Tibial nerve (tissue), 4 donors: ENCODE measurements around the gene HAX1. TPM values are rescaled to one million over a fixed set of nuclear protein-coding genes. Genes with fewer than 3 reads are reported as not detected.

ENCODE experiments used
- DNase-seq, 2 donors: peaks; one replicate each; pipeline ENCODE4 v3.0.0-alpha.2; 2019; ENCODE audit warnings: low spot score in 2 of 2
- H3K27ac ChIP-seq, 4 donors: fragments of 200-600 bp; sonication (generic) in 3 of 4; one replicate each; pipeline ENCODE4 v1.5.1; 2017 to 2019; ENCODE audit warnings: mild to moderate bottlenecking in 1 of 4
- H3K27me3 ChIP-seq, 2 donors: fragments of 200-600 bp; sonication (generic) in 1 of 2; one replicate each; pipeline versions ENCODE4 v1.5.1 to v1.6.0; 2017 to 2019
- H3K36me3 ChIP-seq, 3 donors: fragments of 200-600 bp; sonication (generic); one replicate each; pipeline ENCODE4 v1.5.1; 2018 to 2019
- H3K4me1 ChIP-seq, 4 donors: fragments of 200-600 bp; sonication (generic) in 3 of 4; one replicate each; pipeline ENCODE4 v1.5.1; 2017 to 2019
- H3K4me3 ChIP-seq, 4 donors: fragments of 200-600 bp; sonication (generic) in 3 of 4; one replicate each; pipeline ENCODE4 v1.5.1; 2017 to 2019; ENCODE audit warnings: mild to moderate bottlenecking in 1 of 4, moderate library complexity in 1 of 4
- H3K9me3 ChIP-seq, 4 donors: fragments of 200-600 bp; sonication (generic) in 3 of 4; one replicate each; pipeline ENCODE4 v1.5.1; 2017 to 2019
- CTCF ChIP-seq, 5 experiments: fragments of 200-600 bp in 3 of 5; fragments of 450-650 bp in 2 of 5; sonication (generic) in 3 of 5; IDR thresholded peaks; one replicate each; pipeline ENCODE4 v1.5.1; 2016 to 2019; ENCODE audit warnings: antibody characterized with exemption in 5 of 5, mild to moderate bottlenecking in 3 of 5, moderate library complexity in 2 of 5
- EP300 ChIP-seq, 2 donors: sonication (generic); formaldehyde crosslinking; IDR thresholded peaks; one replicate each; pipeline ENCODE4 v1.6.1; 2017; ENCODE audit warnings: antibody characterized with exemption in 2 of 2, mild to moderate bottlenecking in 1 of 2
- POLR2A ChIP-seq, 2 donors: fragments of 450-650 bp; IDR thresholded peaks; one replicate each; pipeline ENCODE4 v1.6.1; 2017; ENCODE audit warnings: antibody characterized with exemption in 2 of 2, mild to moderate bottlenecking in 2 of 2, moderate library complexity in 2 of 2
- WGBS, 2 donors: methylation state at CpG; one replicate each; pipeline ENCODE4 v1.1.5; 2018; 5-methylcytosine and 5-hydroxymethylcytosine counted together
- total RNA-seq, 4 donors: library from RNA; depleted of rRNA; stranded (reverse); fragments of >200 nt; gene quantifications; one replicate each; pipeline ENCODE4 v1.1.0, GENCODE V29; 2016

Gene HAX1
- total RNA-seq, 4 donors from 2014 or later: 93.9 to 120 (median 111) TPM

GRCh38 chr1:154236855-154237254 lies 35.6 kb upstream of the HAX1 start:
- H3K4me3 ChIP-seq: no peak overlapping the region
- TF ChIP-seq EP300 (IDR thresholded peaks at IDR 0.05): no peak
- no peak for TF ChIP-seq CTCF (IDR thresholded peaks at IDR 0.05)
- TF ChIP-seq POLR2A (IDR thresholded peaks at IDR 0.05): no peak

GRCh38 chr1:154237435-154237834 lies 35.0 kb upstream of the HAX1 start:
- Histone ChIP-seq H3K27ac (no peak overlapping the region), H3K36me3 (peaks cover 6 to 98% (median 37%) of the 10 kb centered on the region in 3 donors), H3K27me3 (no peaks in the 10 kb centered on the region), H3K4me1 (peaks cover 0 to 12% (median 0%) of the 10 kb centered on the region in 4 donors), H3K9me3 (no peaks in the 10 kb centered on the region), H3K4me3 (no peak overlapping the region)
- DNase-seq: no peak
- no peak for TF ChIP-seq CTCF (IDR thresholded peaks at IDR 0.05)
- TF ChIP-seq EP300 (IDR thresholded peaks at IDR 0.05): no peak
- no peak for TF ChIP-seq POLR2A (IDR thresholded peaks at IDR 0.05)
- 94 to 96% methylated on average over 2 of the region's 2 CpGs for WGBS, 2 donors

More at GRCh38 chr1:154236855-154237254, 35.6 kb upstream of the HAX1 start:
- peaks cover 0 to 12% (median 0%) of the 10 kb centered on the region in 4 donors for H3K4me1 ChIP-seq
- H3K9me3 ChIP-seq: no peaks in the 10 kb centered on the region
- no peaks in the 10 kb centered on the region for H3K27me3 ChIP-seq
- H3K27ac ChIP-seq: no peak overlapping the region
- peaks cover 5 to 98% (median 36%) of the 10 kb centered on the region in 3 donors for H3K36me3 ChIP-seq
- 83 to 88% methylated on average over 4 of the region's 4 CpGs for WGBS, 2 donors
- no peak for DNase-seq

- Histone ChIP-seq H3K9me3 (no peaks in the 10 kb centered on the region), H3K36me3 (peaks cover 6 to 98% (median 39%) of the 10 kb centered on the region in 3 donors), H3K27ac (no peak overlapping the region), H3K27me3 (no peaks in the 10 kb centered on the region), H3K4me3 (no peak overlapping the region), H3K4me1 (peaks cover 0 to 12% (median 0%) of the 10 kb centered on the region in 4 donors)
- TF ChIP-seq CTCF (IDR thresholded peaks at IDR 0.05) (no peak), POLR2A (IDR thresholded peaks at IDR 0.05) (no peak), EP300 (IDR thresholded peaks at IDR 0.05) (no peak)
- 87 to 96% methylated on average over 6 of the region's 6 CpGs for WGBS, 2 donors
- no peak for DNase-seq
Measured at GRCh38 chr1:154237880-154238506, 34.4 kb upstream of the HAX1 start.

- Histone ChIP-seq H3K9me3 (no peaks in the 10 kb centered on the region), H3K36me3 (peaks cover 9 to 98% (median 51%) of the 10 kb centered on the region in 3 donors), H3K4me3 (no peak overlapping the region), H3K27ac (no peak overlapping the region), H3K4me1 (peaks cover 0 to 12% (median 0%) of the 10 kb centered on the region in 4 donors), H3K27me3 (no peaks in the 10 kb centered on the region)
- no peak for DNase-seq
- 79 to 87% methylated on average over 3 of the region's 3 CpGs for WGBS, 2 donors
- TF ChIP-seq POLR2A (IDR thresholded peaks at IDR 0.05) (no peak), EP300 (IDR thresholded peaks at IDR 0.05) (no peak), CTCF (IDR thresholded peaks at IDR 0.05) (no peak)
Measured at GRCh38 chr1:154239491-154239890, 32.9 kb upstream of the HAX1 start.

- WGBS, 2 donors: 83 to 84% methylated on average over 3 of the region's 3 CpGs
- H3K36me3 ChIP-seq: peaks cover 9 to 98% (median 44%) of the 10 kb centered on the region in 3 donors
- H3K27ac ChIP-seq: no peak overlapping the region
Measured at GRCh38 chr1:154240294-154240833, 32.1 kb upstream of the HAX1 start.

More at GRCh38 chr1:154240294-154240833, 32.1 kb upstream of the HAX1 start:
- DNase-seq: no peak
- TF ChIP-seq CTCF (IDR thresholded peaks at IDR 0.05) (no peak), EP300 (IDR thresholded peaks at IDR 0.05) (no peak), POLR2A (IDR thresholded peaks at IDR 0.05) (no peak)
- Histone ChIP-seq H3K4me1 (peaks cover 0 to 12% (median 0%) of the 10 kb centered on the region in 4 donors), H3K9me3 (no peaks in the 10 kb centered on the region), H3K27me3 (no peaks in the 10 kb centered on the region), H3K4me3 (no peak overlapping the region)
